ENCODE measurements around the gene RB1.
"Not testable (repeated sequence)": the region's sequence is repeated elsewhere in the genome, so short reads cannot be mapped to it uniquely, and the experiment has no call there.

RB1 gene

GRCh38 chr13:48446464-48446863, 142.9 kb downstream of the RB1 start:
- in situ Hi-C loops (cut with HindIII; ENCODE audit: low sequenced_read_pairs): no loop called here

- in situ Hi-C loops (cut with HindIII; ENCODE audit: low sequenced_read_pairs): no loop called here
These were observed 144.9 kb downstream of the RB1 start for GRCh38 chr13:48448285-48448958.

GRCh38 chr13:48448959-48449614, 145.5 kb downstream of the RB1 start:
- in situ Hi-C loops (cut with HindIII; ENCODE audit: low sequenced_read_pairs): no loop called here

DNA sequence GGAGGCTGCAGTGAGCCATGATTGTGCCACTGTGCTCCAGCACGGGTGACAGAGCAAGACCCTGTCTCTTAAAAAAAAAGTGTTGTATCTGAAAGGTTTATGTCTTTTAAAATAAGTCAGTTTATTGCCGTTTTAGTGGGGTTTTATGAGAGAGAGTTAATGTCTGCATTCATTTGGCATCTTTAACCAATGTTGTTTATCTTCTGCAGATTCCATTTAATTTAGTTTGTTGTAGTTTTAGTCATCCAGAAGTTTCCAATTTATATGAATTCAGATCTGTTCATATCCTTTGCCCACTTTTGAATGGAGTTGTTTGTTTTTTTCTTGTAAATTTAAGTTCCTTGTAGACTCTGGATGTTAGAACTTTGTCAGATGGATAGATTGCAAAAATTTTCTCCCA, 146.1 kb downstream of the RB1 start:
- in situ Hi-C loops (cut with HindIII; ENCODE audit: low sequenced_read_pairs): no loop called here

DNA sequence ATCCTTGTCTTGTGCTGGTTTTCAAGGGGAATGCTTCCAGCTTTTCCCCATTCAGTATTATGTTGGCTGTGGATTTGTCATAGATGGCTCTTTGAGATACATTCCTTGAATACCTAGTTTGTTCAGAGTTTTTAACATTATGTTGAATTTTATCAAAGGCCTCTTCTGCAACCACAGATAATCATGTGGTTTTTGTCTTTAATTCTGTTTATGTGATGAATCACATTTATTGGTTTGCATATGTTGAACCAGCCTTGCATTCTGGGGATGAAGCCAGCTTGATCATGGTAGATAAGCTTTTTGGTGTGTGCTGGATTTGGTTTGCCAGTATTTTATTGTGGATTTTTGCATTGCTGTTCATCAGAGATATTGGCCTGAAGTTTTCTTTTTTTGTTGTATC, 147.6 kb downstream of the RB1 start:
- in situ Hi-C loops (cut with HindIII; ENCODE audit: low sequenced_read_pairs): not testable (repeated sequence)

- in situ Hi-C loops (cut with HindIII; ENCODE audit: low sequenced_read_pairs): no loop called here
These were observed 153.0 kb downstream of the RB1 start for GRCh38 chr13:48456546-48456945.

- in situ Hi-C loops (cut with HindIII; ENCODE audit: low sequenced_read_pairs): no loop called here
These were observed 154.2 kb downstream of the RB1 start for GRCh38 chr13:48457578-48458242.

DNA sequence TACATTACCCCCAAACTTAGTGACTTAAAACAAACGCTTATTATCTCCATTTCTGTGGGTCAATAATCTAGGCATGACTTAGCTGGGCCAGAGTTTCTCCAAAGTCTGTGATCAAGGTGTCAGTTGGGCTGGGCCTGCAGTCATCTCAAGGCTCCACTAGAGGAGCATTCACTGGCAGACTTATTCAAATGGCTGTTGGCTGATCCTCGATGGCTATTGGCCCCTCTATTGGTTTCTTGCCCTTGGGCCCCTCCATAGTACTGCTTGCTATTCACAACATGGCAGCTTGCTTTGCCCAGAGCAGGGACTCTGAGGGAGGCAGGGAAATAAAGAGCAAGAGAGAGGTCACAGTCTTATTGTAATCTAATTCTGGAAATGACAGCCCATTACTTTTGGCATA, 171.7 kb downstream of the RB1 start:
- in situ Hi-C loops (cut with HindIII; ENCODE audit: low sequenced_read_pairs): no loop called here

DNA sequence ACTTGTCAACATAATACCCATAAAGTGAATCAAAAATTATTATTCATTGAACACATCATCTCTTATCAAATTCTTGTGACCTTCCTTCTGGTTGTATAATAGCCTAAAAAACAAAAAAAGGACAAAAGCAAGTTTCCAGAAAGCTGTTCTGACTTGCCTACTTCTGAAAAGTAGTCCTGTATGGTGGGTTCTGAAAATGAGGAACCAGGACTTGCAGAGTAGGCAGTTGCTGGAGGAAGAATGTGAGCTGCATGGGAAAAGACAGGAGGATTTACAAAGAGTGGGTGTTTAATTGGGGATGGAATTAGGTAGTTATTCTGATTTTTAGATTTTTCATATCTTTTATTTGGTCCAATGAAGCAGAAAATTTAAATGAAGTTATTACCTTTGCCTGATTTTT, 172.7 kb downstream of the RB1 start:
- in situ Hi-C loops (cut with HindIII; ENCODE audit: low sequenced_read_pairs): no loop called here

DNA sequence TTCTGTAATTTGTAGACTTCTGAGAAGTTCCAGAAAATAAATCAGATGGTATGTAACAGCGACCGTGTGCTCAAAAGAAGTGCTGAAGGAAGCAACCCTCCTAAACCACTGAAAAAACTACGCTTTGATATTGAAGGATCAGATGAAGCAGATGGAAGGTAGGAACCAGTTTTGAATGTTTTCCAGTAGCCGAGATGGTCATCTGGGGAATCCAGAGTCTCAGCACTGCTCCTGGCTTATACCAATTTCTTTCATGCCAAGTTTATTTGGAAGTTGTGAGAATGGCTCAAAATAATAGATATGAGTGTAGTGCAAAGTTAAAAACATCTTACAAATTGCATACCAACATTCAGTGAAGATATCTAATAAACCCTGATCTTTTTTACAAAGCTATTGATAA, 173.1 kb downstream of the RB1 start:
- in situ Hi-C loops (cut with HindIII; ENCODE audit: low sequenced_read_pairs): no loop called here

- in situ Hi-C loops (cut with HindIII; ENCODE audit: low sequenced_read_pairs): no loop called here
These were observed 173.8 kb downstream of the RB1 start for GRCh38 chr13:48477191-48477855.

GRCh38 chr13:48478391-48478790, 174.8 kb downstream of the RB1 start:
- in situ Hi-C loops (cut with HindIII; ENCODE audit: low sequenced_read_pairs): no loop called here

DNA sequence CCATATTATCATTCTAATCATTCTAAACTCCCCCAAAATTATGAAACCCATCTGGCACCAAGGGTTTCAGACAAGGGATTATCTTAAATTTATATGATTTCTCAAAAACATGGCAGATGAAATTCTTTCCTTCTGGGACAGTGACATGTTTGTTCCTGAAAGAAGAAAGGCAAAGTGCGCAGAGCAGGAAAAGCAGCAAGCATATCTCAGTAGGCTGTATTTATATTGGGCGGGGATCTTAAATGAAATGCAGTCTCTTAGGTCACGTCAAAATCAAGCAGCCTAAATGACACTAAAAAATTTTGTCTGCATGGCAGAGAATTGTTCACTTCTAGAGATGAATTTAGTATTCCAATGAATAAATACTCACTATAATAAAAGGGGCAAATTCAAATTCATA, 180.0 kb downstream of the RB1 start:
- in situ Hi-C loops (cut with HindIII; ENCODE audit: low sequenced_read_pairs): no loop called here

GRCh38 chr13:48485432-48485831, 181.9 kb downstream of the RB1 start:
- in situ Hi-C loops (cut with HindIII; ENCODE audit: low sequenced_read_pairs): no loop called here

DNA sequence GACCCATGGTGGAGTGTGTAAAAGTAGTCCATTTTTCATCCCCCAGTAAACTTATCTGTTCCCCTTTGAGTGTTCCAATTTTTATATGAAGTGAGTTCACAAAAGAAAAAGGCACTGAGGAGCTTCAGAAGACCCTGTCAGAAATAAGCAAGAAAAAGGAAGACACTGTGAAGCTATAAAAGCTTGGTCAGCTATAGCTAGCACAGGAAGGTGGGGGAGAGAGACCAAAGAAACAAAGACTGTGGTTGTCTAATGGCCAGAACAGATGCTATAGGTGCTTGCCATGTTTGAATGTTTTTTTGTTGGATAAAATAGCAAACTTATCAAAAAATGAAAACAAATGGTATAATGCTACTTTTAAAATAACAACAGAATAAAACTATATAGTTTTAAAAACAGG, 182.8 kb downstream of the RB1 start:
- in situ Hi-C loops (cut with HindIII; ENCODE audit: low sequenced_read_pairs): no loop called here

DNA sequence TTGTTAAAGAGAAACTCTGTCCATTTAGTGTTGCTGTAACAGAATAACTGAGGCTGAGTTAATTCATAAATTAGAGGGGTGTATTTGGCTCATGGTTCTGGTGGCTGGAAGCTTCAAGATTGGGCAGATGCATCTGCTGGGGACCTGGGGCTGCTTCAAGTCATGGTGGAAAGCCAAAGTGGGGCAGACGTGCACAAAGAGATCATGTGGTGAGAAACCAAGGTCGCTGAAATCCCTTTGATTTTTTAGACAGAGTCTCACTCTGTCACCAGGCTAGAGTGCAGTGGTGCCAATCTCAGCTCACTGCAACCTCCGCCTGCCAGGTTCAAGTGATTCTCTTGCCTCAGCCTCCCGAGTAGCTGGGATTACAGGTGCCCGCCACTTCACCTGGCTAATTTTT, 183.3 kb downstream of the RB1 start:
- in situ Hi-C loops (cut with HindIII; ENCODE audit: low sequenced_read_pairs): no loop called here

- in situ Hi-C loops (cut with HindIII; ENCODE audit: low sequenced_read_pairs): no loop called here
These were observed 184.4 kb downstream of the RB1 start for GRCh38 chr13:48487968-48488367.

GRCh38 chr13:48488995-48489394, 185.4 kb downstream of the RB1 start:
- in situ Hi-C loops (cut with HindIII; ENCODE audit: low sequenced_read_pairs): no loop called here

DNA sequence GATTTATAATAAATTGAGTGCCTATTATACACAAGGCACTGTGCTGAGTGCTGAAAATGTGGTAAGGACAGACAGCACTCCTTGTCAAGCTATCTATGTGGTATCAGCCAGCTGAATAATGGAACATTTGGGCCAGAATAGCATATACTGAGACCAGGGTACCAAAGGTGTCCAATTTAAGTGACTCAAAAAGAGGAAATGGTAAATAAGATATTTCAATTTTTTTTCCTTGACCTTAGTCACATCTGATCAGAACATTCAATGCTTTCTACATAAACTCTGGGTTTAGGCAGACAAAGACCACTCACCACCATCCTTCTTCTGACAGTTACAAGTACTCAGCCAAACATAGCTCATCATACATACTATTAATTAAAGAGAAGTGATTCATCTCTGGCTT, 186.1 kb downstream of the RB1 start:
- in situ Hi-C loops (cut with HindIII; ENCODE audit: low sequenced_read_pairs): no loop called here

- in situ Hi-C loops (cut with HindIII; ENCODE audit: low sequenced_read_pairs): no loop called here
These were observed 186.7 kb downstream of the RB1 start for GRCh38 chr13:48490241-48490640.

DNA sequence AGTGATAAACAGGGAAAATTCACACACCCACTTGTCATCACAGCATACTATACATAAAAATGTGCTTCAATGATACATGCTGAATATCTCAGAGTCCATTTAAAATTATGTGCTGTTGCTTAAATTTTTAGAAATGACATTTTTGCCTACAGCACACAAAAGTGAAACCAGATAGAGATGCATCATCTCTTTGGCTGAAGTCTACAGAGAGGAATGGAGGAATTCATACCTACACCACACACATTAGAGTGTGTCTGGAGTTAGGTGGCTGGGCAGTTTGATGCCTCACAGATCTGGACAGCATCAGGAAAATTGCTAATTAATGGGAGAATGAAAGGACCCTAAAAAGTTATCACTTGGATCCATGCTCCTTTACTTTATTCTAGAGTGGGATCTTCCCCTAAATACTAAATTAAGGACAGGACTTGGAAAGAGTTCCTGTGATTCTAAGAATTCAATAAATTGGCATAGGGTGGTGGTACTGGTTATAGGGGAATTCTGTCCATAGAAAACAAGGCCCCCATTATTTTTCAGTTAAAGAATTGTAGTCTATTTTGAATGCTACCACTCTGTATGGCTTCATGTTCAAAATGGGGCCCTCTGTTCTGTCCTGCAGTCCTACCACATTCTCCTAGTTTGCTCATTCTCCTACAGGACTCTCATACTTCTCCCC, 188.0 kb downstream of the RB1 start:
- in situ Hi-C loops (cut with HindIII; ENCODE audit: low sequenced_read_pairs): no loop called here

Measured in DLD1 (cell line).